ENCODE results near the gene KCNE5.

DNA sequence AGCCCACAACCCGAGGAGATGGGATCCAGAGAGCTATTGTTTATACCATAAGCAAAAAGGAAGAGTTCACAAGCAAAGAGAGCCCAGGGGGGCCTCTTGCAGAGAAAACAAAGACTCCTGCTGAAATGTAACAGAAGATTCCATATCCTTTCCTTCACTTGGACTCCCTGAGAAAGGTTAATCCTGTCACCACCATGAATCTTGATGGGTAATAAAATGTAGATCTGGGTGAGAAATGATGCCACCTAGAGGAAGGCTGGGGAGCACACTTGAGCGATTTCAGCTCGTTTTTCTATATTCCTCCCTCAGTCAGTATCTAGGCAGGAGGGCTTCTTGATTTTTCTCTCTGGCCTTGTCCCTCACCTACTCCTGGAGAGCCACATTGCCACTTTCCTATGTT lies 10.2 kb upstream of the KCNE5 start:
- TF ChIP-seq, protein P1, sequence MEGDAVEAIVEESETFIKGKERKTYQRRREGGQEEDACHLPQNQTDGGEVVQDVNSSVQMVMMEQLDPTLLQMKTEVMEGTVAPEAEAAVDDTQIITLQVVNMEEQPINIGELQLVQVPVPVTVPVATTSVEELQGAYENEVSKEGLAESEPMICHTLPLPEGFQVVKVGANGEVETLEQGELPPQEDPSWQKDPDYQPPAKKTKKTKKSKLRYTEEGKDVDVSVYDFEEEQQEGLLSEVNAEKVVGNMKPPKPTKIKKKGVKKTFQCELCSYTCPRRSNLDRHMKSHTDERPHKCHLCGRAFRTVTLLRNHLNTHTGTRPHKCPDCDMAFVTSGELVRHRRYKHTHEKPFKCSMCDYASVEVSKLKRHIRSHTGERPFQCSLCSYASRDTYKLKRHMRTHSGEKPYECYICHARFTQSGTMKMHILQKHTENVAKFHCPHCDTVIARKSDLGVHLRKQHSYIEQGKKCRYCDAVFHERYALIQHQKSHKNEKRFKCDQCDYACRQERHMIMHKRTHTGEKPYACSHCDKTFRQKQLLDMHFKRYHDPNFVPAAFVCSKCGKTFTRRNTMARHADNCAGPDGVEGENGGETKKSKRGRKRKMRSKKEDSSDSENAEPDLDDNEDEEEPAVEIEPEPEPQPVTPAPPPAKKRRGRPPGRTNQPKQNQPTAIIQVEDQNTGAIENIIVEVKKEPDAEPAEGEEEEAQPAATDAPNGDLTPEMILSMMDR (IDR thresholded peaks at IDR 0.05) = no peak
- TF ChIP-seq, protein P2, sequence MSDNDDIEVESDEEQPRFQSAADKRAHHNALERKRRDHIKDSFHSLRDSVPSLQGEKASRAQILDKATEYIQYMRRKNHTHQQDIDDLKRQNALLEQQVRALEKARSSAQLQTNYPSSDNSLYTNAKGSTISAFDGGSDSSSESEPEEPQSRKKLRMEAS (CRISPR knock-in tag; IDR thresholded peaks at IDR 0.05) = no peak
- TF ChIP-seq SP1 (CRISPR knock-in tag; conservative IDR thresholded peaks at IDR 0.05) = no peak
- TF ChIP-seq FOXP1 (CRISPR knock-in tag; IDR thresholded peaks at IDR 0.05; ENCODE audit: borderline replicate concordance) = no peak
- TF ChIP-seq, protein P3, sequence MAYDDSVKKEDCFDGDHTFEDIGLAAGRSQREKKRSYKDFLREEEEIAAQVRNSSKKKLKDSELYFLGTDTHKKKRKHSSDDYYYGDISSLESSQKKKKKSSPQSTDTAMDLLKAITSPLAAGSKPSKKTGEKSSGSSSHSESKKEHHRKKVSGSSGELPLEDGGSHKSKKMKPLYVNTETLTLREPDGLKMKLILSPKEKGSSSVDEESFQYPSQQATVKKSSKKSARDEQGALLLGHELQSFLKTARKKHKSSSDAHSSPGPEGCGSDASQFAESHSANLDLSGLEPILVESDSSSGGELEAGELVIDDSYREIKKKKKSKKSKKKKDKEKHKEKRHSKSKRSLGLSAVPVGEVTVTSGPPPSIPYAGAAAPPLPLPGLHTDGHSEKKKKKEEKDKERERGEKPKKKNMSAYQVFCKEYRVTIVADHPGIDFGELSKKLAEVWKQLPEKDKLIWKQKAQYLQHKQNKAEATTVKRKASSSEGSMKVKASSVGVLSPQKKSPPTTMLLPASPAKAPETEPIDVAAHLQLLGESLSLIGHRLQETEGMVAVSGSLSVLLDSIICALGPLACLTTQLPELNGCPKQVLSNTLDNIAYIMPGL (CRISPR knock-in tag; IDR thresholded peaks at IDR 0.05) = no peak
- TF ChIP-seq TCF7 (CRISPR knock-in tag; IDR thresholded peaks at IDR 0.05; ENCODE audit: low read depth) = no peak
- TF ChIP-seq CBFB (CRISPR knock-in tag; IDR thresholded peaks at IDR 0.05; ENCODE audit: low read depth) = no peak
- TF ChIP-seq GRHL2 (CRISPR knock-in tag; IDR thresholded peaks at IDR 0.05; ENCODE audit: insufficient replicate concordance, severe bottlenecking) = no peak
- no peak for TF ChIP-seq NR1H2 (CRISPR knock-in tag; IDR thresholded peaks at IDR 0.05)
- TF ChIP-seq, protein P4, sequence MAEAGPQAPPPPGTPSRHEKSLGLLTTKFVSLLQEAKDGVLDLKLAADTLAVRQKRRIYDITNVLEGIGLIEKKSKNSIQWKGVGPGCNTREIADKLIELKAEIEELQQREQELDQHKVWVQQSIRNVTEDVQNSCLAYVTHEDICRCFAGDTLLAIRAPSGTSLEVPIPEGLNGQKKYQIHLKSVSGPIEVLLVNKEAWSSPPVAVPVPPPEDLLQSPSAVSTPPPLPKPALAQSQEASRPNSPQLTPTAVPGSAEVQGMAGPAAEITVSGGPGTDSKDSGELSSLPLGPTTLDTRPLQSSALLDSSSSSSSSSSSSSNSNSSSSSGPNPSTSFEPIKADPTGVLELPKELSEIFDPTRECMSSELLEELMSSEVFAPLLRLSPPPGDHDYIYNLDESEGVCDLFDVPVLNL (CRISPR knock-in tag; IDR thresholded peaks at IDR 0.05; ENCODE audit: borderline replicate concordance, low read depth) = no peak
